ENCODE results near the gene SPP2. TPM values are rescaled to one million over a fixed set of nuclear protein-coding genes. Genes with fewer than 3 reads are reported as not detected.

The SPP2 gene
- total RNA-seq, 1 donor from 2014 or later: not detected

DNA sequence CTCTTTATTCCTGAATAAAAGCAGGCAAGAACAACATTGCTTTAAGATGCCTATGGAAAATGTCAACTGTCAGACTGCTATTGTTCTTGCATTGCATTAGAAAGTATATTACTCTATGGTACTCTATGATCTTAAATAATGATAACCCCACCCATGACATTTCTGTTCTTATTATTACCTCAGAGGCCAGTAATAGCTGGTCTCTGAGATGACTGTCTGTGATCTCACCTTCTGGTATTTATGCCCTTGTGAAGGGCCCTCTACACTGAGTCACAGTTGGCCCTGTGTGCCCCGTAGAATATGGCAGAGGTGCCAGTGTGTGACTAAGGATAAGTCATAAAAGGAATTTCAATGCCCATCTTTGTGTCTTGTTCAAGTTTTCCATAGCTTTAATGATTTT is 61.0 kb downstream of the SPP2 start:
- TF ChIP-seq CTCF (IDR thresholded peaks at IDR 0.05; ENCODE audit: unreplicated experiment): no peak
- Mint-ChIP-seq H3K27ac (no peak overlapping the region), H3K4me1 (peaks cover 5% of the 10 kb centered on the region), H3K9me3 (peaks cover 5% of the 10 kb centered on the region), H3K27me3 (ENCODE audit: low read depth) (peaks cover 18% of the 10 kb centered on the region), H3K4me3 (no peak overlapping the region), H3K36me3 (no peaks in the 10 kb centered on the region)
- DNase-seq (ENCODE audit: low spot score in 2 of 2, unreplicated experiment in 2 of 2): no peak

GRCh38 chr2:234116010-234116409 is 65.5 kb downstream of the SPP2 start:
- Mint-ChIP-seq H3K27ac (no peak overlapping the region), H3K4me1 (peaks cover 5% of the 10 kb centered on the region)
- DNase-seq (ENCODE audit: low spot score in 2 of 2, unreplicated experiment in 2 of 2): no peak

DNA sequence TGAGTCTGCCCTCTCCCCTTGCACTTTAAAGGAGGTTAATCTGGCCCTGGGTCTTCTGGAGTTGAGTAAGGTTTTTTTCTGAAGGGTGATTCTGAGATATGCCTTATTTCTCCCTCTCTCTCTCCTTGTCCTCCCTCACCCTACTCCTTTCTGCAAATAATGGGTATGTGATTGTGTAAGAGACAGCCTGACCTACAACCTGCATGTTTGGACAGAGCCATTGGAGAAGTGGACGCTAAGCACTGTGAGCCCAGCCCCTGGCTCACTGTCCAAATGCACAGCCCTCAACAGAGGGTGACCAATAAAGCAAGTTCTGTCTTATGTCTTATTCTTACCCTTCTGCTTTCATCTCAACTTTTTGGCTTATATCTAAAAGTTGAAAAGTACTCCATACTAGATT is 71.5 kb downstream of the SPP2 start:
- H3K9me3 Mint-ChIP-seq: no peaks in the 10 kb centered on the region
- H3K4me3 Mint-ChIP-seq: no peak overlapping the region
- peaks cover 7% of the 10 kb centered on the region for H3K27me3 Mint-ChIP-seq (ENCODE audit: low read depth)

More at GRCh38 chr2:234116010-234116409, 65.5 kb downstream of the SPP2 start:
- no peak for TF ChIP-seq CTCF (IDR thresholded peaks at IDR 0.05; ENCODE audit: unreplicated experiment)
- H3K9me3 Mint-ChIP-seq: peaks cover 5% of the 10 kb centered on the region
- H3K4me3 Mint-ChIP-seq: no peak overlapping the region
- no peaks in the 10 kb centered on the region for H3K36me3 Mint-ChIP-seq
- peaks cover 22% of the 10 kb centered on the region for H3K27me3 Mint-ChIP-seq (ENCODE audit: low read depth)

GRCh38 chr2:234125451-234126145 is 75.1 kb downstream of the SPP2 start:
- no peaks in the 10 kb centered on the region for H3K36me3 Mint-ChIP-seq
- DNase-seq (ENCODE audit: low spot score in 2 of 2, unreplicated experiment in 2 of 2): no peak
- H3K4me1 Mint-ChIP-seq: no peaks in the 10 kb centered on the region
- TF ChIP-seq CTCF (IDR thresholded peaks at IDR 0.05; ENCODE audit: unreplicated experiment): no peak
- H3K27ac Mint-ChIP-seq: no peak overlapping the region
- peaks cover 4% of the 10 kb centered on the region for H3K27me3 Mint-ChIP-seq (ENCODE audit: low read depth)
- H3K4me3 Mint-ChIP-seq: no peak overlapping the region
- H3K9me3 Mint-ChIP-seq: no peaks in the 10 kb centered on the region

More for the DNA sequence above, 71.5 kb downstream of the SPP2 start:
- Mint-ChIP-seq H3K4me1 (no peaks in the 10 kb centered on the region), H3K27ac (no peak overlapping the region), H3K36me3 (no peaks in the 10 kb centered on the region)
- no peak for TF ChIP-seq CTCF (IDR thresholded peaks at IDR 0.05; ENCODE audit: unreplicated experiment)
- DNase-seq (ENCODE audit: low spot score in 2 of 2, unreplicated experiment in 2 of 2): no peak

GRCh38 chr2:234126146-234126470 is 75.6 kb downstream of the SPP2 start:
- Mint-ChIP-seq H3K36me3 (no peaks in the 10 kb centered on the region), H3K4me3 (no peak overlapping the region), H3K27ac (no peak overlapping the region), H3K9me3 (no peaks in the 10 kb centered on the region), H3K27me3 (ENCODE audit: low read depth) (peaks cover 4% of the 10 kb centered on the region), H3K4me1 (peaks cover 3% of the 10 kb centered on the region)
- no peak for TF ChIP-seq CTCF (IDR thresholded peaks at IDR 0.05; ENCODE audit: unreplicated experiment)
- DNase-seq (ENCODE audit: low spot score in 2 of 2, unreplicated experiment in 2 of 2): no peak

Other genes starting within 250 kb of the SPP2 start
- gene HJURP, start 196.2 kb upstream of the SPP2 start, total RNA-seq: 13.5 to 19.4 TPM (median 17.6 TPM) in 3 replicates
- gene TRPM8, start 133.3 kb upstream of the SPP2 start, total RNA-seq: not detected in 3 replicates